A172 (cell line): ENCODE results near the gene MRPL1. TPM values are rescaled to one million over a fixed set of nuclear protein-coding genes. Genes with fewer than 3 reads are reported as not detected.
"Not testable (repeated sequence)": the region's sequence is repeated elsewhere in the genome, so short reads cannot be mapped to it uniquely, and the experiment has no call there.

ENCODE experiments used
- DNase-seq: peaks from one replicate; pipeline ENCODE4 v3.0.0-alpha.2; 2015; ENCODE audit warnings: low spot score
- total RNA-seq: library from RNA; depleted of rRNA; stranded (reverse); fragments of >200 nt; shearing (Covaris generic); gene quantifications from 2 replicates; pipeline ENCODE4 v1.2.3, GENCODE V29; 2014

The MRPL1 gene
- total RNA-seq, 1 experiment from 2014 or later: 35.2 TPM

GRCh38 chr4:77849278-77849965, 13.2 kb upstream of the MRPL1 start:
- no peak for DNase-seq

GRCh38 chr4:77852892-77853495, 9.6 kb upstream of the MRPL1 start:
- DNase-seq: no peak

GRCh38 chr4:77854431-77855111, 8.1 kb upstream of the MRPL1 start:
- DNase-seq: no peak

- no peak for DNase-seq
Measured at GRCh38 chr4:77856152-77856551, 6.5 kb upstream of the MRPL1 start.

- no peak for DNase-seq
Measured at GRCh38 chr4:77859256-77859655, 3.4 kb upstream of the MRPL1 start.

- DNase-seq: no peak
Measured at GRCh38 chr4:77861495-77861894, 1.1 kb upstream of the MRPL1 start.

GRCh38 chr4:77863341-77863740, 711 bp downstream of the MRPL1 start:
- not testable (repeated sequence) for DNase-seq

GRCh38 chr4:77865259-77865658, 2.6 kb downstream of the MRPL1 start:
- no peak for DNase-seq

GRCh38 chr4:77872723-77873445, 10.3 kb downstream of the MRPL1 start:
- no peak for DNase-seq

GRCh38 chr4:77877167-77877566, 14.5 kb downstream of the MRPL1 start:
- DNase-seq: no peak

GRCh38 chr4:77877771-77878565, 15.3 kb downstream of the MRPL1 start:
- DNase-seq: no peak

GRCh38 chr4:77880784-77881183, 18.2 kb downstream of the MRPL1 start:
- DNase-seq: no peak

- DNase-seq: no peak
Measured at GRCh38 chr4:77881460-77882295, 19.0 kb downstream of the MRPL1 start.

- no peak for DNase-seq
Measured at GRCh38 chr4:77893451-77893850, 30.8 kb downstream of the MRPL1 start.

- no peak for DNase-seq
Measured at GRCh38 chr4:77899607-77900006, 37.0 kb downstream of the MRPL1 start.

- DNase-seq: no peak
Measured at GRCh38 chr4:77903186-77903585, 40.6 kb downstream of the MRPL1 start.

- DNase-seq: no peak
Measured at GRCh38 chr4:77905651-77906263, 43.1 kb downstream of the MRPL1 start.

GRCh38 chr4:77910676-77911075, 48.0 kb downstream of the MRPL1 start:
- no peak for DNase-seq

GRCh38 chr4:77911091-77911490, 48.5 kb downstream of the MRPL1 start:
- DNase-seq: no peak

GRCh38 chr4:77911842-77912450, 49.3 kb downstream of the MRPL1 start:
- no peak for DNase-seq
